NCI-H748 (cell line): ENCODE data around the gene VASH2.
"Not testable (repeated sequence)": the region's sequence is repeated elsewhere in the genome, so short reads cannot be mapped to it uniquely, and the experiment has no call there.

Experiments
- DNase-seq: peaks from one replicate; lab custom pipeline; 2025; ENCODE audit not compliant: unreplicated experiment; lab: John Stamatoyannopoulos, UW

The VASH2 gene

GRCh38 chr1:212954514-212954913 is 4.2 kb downstream of the VASH2 start:
- no peak for DNase-seq

- no peak for DNase-seq
Observed at GRCh38 chr1:212955098-212955497, 4.8 kb downstream of the VASH2 start.

GRCh38 chr1:212955961-212956620 is 5.8 kb downstream of the VASH2 start:
- DNase-seq: no peak

DNA sequence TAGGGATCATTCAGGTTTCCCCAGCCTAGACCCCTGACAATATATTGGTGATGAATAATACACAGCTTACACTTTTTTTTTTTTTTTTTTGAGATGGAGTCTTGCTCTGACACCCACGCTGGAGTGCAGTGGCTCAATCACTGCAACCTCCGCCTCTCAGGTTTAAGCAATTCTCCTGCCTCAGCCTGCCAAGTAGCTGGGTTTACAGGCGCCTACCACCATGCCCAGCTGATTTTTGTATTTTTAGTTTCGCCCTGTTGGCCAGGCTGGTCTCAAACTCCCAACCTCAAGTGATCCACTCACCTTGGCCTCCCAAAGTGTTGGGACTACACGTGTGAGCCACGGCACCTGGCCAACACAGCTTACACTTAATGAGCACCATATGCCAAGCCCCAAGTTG is 7.2 kb downstream of the VASH2 start:
- DNase-seq: no peak

DNA sequence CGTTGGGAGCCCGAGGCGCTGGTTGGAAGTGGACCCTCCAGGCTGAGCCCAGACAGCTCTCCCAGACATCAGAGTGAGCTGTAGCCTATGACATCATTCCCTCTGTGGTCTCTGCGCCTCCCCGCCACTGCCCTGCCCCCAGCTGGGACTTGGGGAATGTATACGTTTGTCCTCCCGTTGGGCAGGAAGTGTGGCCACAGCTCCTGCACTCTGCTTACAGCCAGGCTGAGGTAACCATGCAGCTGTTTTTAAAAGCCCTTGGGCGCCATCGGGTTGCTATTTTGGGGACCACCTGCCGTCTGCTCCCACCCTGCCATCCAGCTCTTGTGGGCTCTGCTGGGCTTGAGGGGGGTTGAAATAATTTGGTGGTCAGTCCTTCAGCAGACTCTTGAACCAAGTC is 7.8 kb downstream of the VASH2 start:
- DNase-seq: no peak

- DNase-seq: no peak
Observed at GRCh38 chr1:212959266-212960220, 9.2 kb downstream of the VASH2 start.

DNA sequence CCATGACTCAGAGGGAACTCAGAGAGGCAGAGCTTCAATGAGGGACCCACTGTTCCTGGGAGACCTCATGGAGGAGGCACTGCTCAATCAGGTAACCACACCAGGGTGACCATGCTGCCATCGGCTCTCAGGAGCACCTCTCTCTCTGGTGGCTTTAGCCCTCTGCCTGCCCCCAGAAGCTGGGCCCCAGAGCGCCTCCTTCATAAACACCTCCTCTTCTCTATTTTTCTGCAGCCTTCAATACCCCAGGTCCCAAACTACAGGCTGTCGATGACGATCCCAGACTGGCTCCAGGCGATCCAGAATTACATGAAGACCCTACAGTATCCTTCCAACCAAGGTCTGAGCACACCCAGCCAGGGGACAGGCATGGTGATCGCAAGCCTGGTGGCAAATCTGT is 10.6 kb downstream of the VASH2 start:
- DNase-seq: no peak

DNA sequence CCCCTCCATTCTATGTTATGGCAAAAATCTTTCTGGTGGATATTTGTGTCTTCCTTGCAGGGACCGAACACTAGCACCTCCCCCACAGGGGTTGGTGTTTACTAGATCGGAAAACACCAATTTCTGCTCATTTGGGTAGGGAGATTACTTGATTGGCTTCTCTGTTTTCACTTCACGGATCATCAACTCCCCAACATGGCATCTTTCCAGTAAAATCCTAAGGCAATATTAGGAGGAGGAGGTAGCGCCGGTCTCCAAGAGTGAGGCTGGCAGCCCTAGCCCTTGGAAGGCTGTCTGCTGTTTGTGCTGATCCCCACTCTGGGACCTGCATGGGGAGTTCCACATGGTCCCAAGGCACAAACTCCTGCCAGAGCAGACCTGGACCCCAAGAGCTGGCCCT is 12.2 kb downstream of the VASH2 start:
- DNase-seq: no peak

GRCh38 chr1:212964102-212964501 is 13.8 kb downstream of the VASH2 start:
- no peak for DNase-seq

- DNase-seq: not testable (repeated sequence)
Observed at GRCh38 chr1:212964993-212965392, 14.7 kb downstream of the VASH2 start.

DNA sequence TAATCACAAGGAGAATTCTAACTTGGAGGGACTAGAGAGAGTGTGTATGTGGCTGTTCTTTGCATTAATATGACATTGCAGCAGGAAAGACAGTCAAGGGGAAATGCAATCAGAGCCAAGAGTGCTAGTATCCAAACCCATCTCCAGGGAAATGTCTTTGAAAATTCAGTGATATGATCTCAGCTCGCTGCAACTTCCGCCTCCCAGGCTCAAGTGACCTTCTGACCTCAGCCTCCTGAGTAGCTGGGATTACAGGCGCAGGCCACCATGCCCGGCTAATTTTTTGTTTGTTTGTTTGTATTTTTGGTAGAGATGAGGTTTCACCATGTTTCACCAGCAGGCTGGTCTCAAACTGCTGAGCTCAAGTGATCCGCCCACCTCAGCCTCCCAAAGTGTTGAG is 16.3 kb downstream of the VASH2 start:
- DNase-seq: no peak

- DNase-seq: peak; percentile 8
Observed at GRCh38 chr1:212967801-212968200, 17.5 kb downstream of the VASH2 start.

DNA sequence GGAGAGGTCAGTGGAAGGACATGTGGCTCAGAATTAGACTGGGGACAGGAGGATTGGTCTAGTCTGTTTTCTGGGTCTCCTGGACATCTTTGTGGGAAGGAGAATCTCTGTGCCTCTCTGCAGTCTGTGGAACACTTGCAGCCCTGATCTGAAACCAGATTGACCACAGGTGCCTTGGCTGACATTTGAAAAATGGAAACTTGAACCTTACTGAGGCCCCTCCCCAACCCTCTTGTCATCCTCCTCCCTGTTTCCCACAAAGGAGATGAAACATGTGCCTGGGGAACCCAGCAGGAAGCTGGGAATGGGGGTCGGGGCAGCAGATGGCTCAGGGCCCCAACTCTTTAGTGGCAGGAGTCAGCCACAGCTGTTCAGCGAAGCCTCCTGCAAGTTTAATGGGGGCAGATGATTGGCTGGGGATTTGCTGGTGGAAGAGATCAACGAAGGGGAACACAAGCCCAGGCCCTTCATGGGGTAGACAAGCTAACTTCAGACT is 18.1 kb downstream of the VASH2 start:
- no peak for DNase-seq

GRCh38 chr1:212970085-212970484 is 19.7 kb downstream of the VASH2 start:
- DNase-seq: no peak

GRCh38 chr1:212971312-212971711 is 21.0 kb downstream of the VASH2 start:
- no peak for DNase-seq

- DNase-seq: no peak
Observed at GRCh38 chr1:212973426-212973825, 23.1 kb downstream of the VASH2 start.

DNA sequence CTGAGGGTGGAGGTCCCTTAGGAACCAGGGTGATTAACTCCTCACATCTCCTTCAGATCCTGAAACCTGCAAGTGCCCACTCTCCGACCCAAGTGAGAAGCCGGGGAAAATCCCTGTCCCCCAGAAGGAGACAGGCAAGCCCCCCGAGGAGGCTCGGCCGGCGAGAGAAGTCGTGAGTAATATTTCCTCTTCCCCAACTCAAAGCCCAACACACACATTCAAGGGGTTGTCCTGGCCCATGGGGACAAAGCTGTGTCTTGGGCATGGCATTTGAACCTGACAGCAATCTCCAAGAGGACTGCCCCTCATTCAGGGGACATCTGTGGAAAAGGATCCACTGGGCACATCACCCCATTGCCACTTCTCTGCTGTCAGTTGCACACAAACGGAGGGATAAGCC is 23.6 kb downstream of the VASH2 start:
- no peak for DNase-seq

DNA sequence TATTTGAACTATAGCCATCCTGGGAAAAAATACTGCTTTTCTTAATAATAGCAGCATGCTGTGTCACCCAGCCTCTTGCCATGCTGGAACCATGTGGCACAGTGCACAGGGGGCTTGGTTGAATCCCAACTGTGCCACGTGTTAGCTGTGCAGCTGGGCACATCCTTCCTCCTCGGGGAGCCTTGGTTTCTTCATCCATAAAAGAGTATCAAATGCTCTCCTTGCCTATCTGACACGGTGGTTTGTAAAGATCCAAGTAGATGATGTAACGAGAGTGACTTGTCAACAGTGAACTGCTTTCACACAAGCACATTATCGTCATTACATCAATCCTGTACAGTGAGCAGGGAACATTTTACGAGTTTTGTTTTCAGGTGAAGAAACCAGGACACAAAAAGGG is 24.4 kb downstream of the VASH2 start:
- no peak for DNase-seq

DNA sequence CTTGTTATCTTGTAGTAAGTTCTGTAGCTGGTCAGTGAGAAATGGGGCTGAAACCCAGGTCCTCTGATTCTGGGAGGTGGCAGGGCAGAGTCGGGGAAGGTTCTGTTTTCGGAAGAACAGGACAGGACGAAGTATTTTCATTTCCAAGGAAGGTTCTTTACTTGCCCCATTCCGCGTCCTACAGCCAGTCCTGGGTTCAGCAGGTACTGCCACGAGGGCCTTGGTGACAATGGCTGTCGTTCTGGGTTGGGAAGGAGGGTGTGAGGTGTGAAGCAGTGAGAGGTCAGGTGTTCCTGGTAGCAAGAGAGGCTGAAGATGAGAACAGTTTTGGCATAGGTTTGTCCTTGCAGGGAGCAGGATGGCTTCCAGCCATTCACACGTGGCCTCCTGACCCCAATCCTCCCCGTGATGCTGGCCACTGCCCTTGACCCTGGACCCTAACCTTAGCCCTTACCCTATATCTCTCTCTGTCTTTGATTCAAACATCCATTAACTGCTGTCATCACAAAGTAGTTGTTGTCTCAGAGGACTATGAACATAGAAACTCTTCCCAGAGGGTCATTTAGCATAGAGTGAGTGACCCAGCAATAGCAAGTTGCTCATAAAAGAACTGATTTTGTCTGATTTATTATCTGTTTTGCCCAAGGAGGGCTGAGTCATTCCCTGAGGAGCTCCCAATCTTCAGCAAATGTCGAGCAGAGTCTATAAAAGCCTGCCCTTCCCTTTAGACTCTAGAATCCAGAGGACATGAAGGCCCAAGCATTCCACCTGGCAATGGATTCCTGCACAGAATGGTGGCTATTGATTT is 25.0 kb downstream of the VASH2 start:
- DNase-seq: no peak

- DNase-seq: no peak
Observed at GRCh38 chr1:212976586-212976985, 26.2 kb downstream of the VASH2 start.
